Mucosa of rectum (tissue), 2 donors: ENCODE measurements around the gene DNAJC1.
"Not testable (repeated sequence)": the region's sequence is repeated elsewhere in the genome, so short reads cannot be mapped to it uniquely, and the experiment has no call there.

Experiments
- H3K27ac ChIP-seq, 2 donors: one replicate each; pipeline ENCODE4 v1.7.0; 2013; ENCODE audit warnings: inconsistent platforms in 2 of 2, low read depth in 2 of 2, low read length in 2 of 2
- H3K27me3 ChIP-seq, 2 donors: one replicate each; pipeline ENCODE4 v1.7.0; 2013; ENCODE audit warnings: low read length in 2 of 2; ENCODE audit not compliant: control insufficient read depth in 2 of 2, insufficient read depth in 2 of 2
- H3K36me3 ChIP-seq, 2 donors: one replicate each; pipeline ENCODE4 v1.7.0; 2013; ENCODE audit warnings: low read length in 2 of 2; ENCODE audit not compliant: control insufficient read depth in 2 of 2, insufficient read depth in 2 of 2
- H3K4me1 ChIP-seq, 2 donors: one replicate each; pipeline ENCODE4 v1.7.0; 2013; ENCODE audit warnings: low read length in 2 of 2, mild to moderate bottlenecking in 1 of 2; ENCODE audit not compliant: control insufficient read depth in 2 of 2, insufficient read depth in 2 of 2
- H3K4me3 ChIP-seq, 2 donors: one replicate each; pipeline ENCODE4 v1.7.0; 2013; ENCODE audit warnings: low read length in 2 of 2
- H3K9ac ChIP-seq, 2 donors: one replicate each; pipeline ENCODE4 v1.7.0; 2013; ENCODE audit warnings: low read length in 2 of 2, low read depth in 1 of 2, mild to moderate bottlenecking in 1 of 2
- H3K9me3 ChIP-seq, 2 donors: one replicate each; pipeline ENCODE4 v1.7.0; 2013; ENCODE audit warnings: low read length in 2 of 2; ENCODE audit not compliant: control insufficient read depth in 2 of 2
- donor health status: healthy.
- donor health status: Normal muscosa, but diverticular disease.

DNAJC1 gene

GRCh38 chr10:21837487-21837886 is 166.0 kb downstream of the DNAJC1 start:
- not testable (repeated sequence) for H3K9ac ChIP-seq, H3K9me3 ChIP-seq, H3K27ac ChIP-seq, H3K27me3 ChIP-seq, H3K4me3 ChIP-seq, H3K36me3 ChIP-seq, H3K4me1 ChIP-seq

DNA sequence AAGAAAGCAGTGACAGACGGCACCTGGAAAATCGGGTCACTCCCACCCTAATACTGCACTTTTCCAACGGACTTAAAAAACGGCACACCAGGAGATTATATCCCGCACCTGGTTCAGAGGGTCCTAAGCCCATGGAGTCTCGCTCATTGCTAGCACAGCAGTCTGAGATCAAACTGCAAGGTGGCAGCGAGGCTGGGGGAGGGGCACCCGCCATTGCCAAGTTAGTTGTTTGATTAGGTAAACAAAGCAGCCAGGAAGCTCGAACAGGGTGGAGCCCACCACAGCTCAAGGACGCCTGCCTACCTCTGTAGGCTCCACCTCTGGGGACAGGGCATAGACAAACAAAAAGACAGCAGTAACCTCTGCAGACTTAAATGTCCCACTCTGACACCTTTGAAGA is 169.0 kb downstream of the DNAJC1 start:
- not testable (repeated sequence) for H3K27me3 ChIP-seq, H3K36me3 ChIP-seq, H3K4me1 ChIP-seq, H3K9ac ChIP-seq, H3K4me3 ChIP-seq, H3K27ac ChIP-seq
- H3K9me3 ChIP-seq, result peaks cover 4 to 11% of the 10 kb centered on the region in 2 donors

- H3K36me3 ChIP-seq, result no peaks in the 10 kb centered on the region
- H3K4me3 ChIP-seq, result no peak overlapping the region
- no peak overlapping the region for H3K27ac ChIP-seq
- H3K4me1 ChIP-seq, result no peaks in the 10 kb centered on the region
- H3K9ac ChIP-seq, result no peak overlapping the region
- H3K27me3 ChIP-seq, result no peaks in the 10 kb centered on the region
- H3K9me3 ChIP-seq, result peaks cover 8 to 17% of the 10 kb centered on the region in 2 donors
These were observed 170.8 kb downstream of the DNAJC1 start for GRCh38 chr10:21832821-21833130.

DNA sequence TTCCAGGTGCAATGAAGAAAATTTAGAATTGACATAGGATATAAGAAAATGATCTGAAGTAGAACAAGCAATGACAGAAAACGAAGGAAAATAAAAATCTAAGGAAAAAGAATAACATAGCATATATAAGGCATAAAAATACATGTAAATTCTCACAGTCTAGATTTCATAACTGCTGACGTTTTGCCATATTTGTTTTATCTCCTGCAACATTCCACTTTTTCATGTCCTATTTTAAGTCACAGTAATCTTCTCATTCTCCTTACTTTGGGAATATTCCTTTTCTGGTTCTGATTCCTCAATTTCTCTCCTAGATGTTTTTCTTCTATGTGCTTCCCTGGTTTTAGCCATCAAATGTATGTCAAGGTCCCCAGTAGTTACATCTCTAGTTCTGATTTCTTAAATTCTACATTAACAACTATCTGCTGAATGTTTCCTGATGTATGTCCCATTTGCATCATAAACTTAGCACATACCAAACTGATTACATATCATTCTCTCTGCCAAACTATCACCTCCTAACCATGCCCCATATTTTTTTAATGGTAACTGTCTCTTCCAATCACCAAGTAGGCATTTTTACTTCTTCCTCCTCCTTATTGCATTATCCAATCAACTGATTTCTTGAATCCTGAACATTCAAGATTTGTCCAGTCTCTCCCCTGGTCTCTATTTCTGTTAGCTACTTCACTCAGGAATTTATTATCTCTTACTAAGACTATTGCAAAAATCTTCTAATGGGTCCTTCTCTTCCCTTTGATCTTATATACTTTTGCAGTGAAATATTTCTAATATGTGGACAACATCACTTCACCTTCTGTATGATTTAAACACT is 171.3 kb downstream of the DNAJC1 start:
- H3K27ac ChIP-seq, result no peak overlapping the region
- no peak overlapping the region for H3K4me3 ChIP-seq
- no peaks in the 10 kb centered on the region for H3K36me3 ChIP-seq
- no peaks in the 10 kb centered on the region for H3K4me1 ChIP-seq
- peaks cover 12 to 21% of the 10 kb centered on the region in 2 donors for H3K9me3 ChIP-seq
- no peak overlapping the region for H3K9ac ChIP-seq
- H3K27me3 ChIP-seq, result no peaks in the 10 kb centered on the region

DNA sequence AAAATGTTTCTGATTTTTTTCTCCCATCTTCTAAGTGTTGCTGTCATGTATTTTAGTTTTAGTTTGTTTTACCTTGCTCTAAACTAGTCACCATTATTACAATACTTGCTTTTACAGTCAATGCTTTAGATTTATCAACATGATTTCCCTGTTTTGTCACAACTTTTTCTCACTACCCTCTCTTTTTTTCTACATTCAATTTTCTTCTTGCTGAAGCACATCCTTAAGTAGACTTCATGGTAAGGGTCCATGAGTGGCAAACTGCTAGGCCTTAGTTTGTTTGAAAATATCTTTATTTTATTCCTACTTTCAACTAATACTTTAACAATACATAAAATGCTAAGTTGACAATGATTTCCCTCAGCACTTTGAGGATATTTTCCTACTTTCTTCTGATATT is 173.5 kb downstream of the DNAJC1 start:
- no peak overlapping the region for H3K27ac ChIP-seq
- H3K4me3 ChIP-seq, result no peak overlapping the region
- H3K9me3 ChIP-seq, result peaks cover 16 to 33% of the 10 kb centered on the region in 2 donors
- H3K4me1 ChIP-seq, result no peaks in the 10 kb centered on the region
- H3K27me3 ChIP-seq, result no peaks in the 10 kb centered on the region
- no peaks in the 10 kb centered on the region for H3K36me3 ChIP-seq
- H3K9ac ChIP-seq, result no peak overlapping the region

- no peak overlapping the region for H3K4me3 ChIP-seq
- no peak overlapping the region for H3K9ac ChIP-seq
- no peaks in the 10 kb centered on the region for H3K36me3 ChIP-seq
- H3K27ac ChIP-seq, result no peak overlapping the region
- H3K4me1 ChIP-seq, result no peaks in the 10 kb centered on the region
- H3K27me3 ChIP-seq, result no peaks in the 10 kb centered on the region
- peaks cover 15 to 33% of the 10 kb centered on the region in 2 donors for H3K9me3 ChIP-seq
These were observed 176.2 kb downstream of the DNAJC1 start for GRCh38 chr10:21827308-21827707.

DNA sequence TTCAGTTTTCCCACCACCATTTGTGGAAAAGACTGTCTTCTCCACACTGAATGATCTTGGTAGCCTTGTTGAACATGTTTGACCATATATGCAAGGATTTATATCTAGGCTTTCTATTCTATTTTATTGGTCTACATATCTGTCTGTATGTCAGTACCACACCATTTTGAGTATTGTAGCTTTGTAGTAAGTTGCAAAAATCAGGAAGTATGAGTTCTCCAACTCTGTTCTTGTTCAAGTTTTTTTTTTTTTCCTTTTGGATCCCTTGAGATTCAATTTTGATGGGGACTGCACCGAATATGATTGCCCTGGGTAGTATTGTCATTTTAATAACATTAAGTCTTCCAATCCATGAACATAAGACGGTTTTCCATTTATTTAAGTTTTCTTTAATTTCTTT is 176.8 kb downstream of the DNAJC1 start:
- H3K36me3 ChIP-seq, result no peaks in the 10 kb centered on the region
- no peaks in the 10 kb centered on the region for H3K4me1 ChIP-seq
- H3K27me3 ChIP-seq, result no peaks in the 10 kb centered on the region
- H3K9ac ChIP-seq, result no peak overlapping the region
- peaks cover 15 to 33% of the 10 kb centered on the region in 2 donors for H3K9me3 ChIP-seq
- no peak overlapping the region for H3K4me3 ChIP-seq
- no peak overlapping the region for H3K27ac ChIP-seq

GRCh38 chr10:21825345-21825744 is 178.2 kb downstream of the DNAJC1 start:
- H3K27me3 ChIP-seq, result no peaks in the 10 kb centered on the region
- H3K36me3 ChIP-seq, result no peaks in the 10 kb centered on the region
- H3K4me3 ChIP-seq, result no peak overlapping the region
- H3K27ac ChIP-seq, result no peak overlapping the region
- H3K9ac ChIP-seq, result no peak overlapping the region
- peaks cover 15 to 30% of the 10 kb centered on the region in 2 donors for H3K9me3 ChIP-seq
- H3K4me1 ChIP-seq, result no peaks in the 10 kb centered on the region

DNA sequence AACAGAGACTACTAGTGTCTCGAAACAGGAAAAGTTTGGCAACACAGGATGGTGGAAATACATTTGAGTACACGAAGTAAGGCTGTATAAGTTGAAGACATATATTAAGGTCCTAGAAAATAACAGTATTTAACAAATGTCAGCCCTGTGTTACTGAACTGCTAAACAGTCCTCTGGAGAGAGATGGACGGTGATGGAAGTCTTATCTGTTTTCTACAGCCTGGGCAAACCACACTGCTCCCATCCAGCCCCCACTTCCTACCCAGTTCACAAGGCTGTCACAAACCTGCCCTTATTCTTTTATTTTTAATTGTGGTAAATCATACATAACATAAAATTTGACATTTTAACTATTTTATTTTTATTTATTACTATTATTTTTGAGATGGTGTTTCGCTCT is 179.1 kb downstream of the DNAJC1 start:
- no peaks in the 10 kb centered on the region for H3K27me3 ChIP-seq
- H3K4me3 ChIP-seq, result no peak overlapping the region
- no peaks in the 10 kb centered on the region for H3K4me1 ChIP-seq
- H3K9me3 ChIP-seq, result peaks cover 15 to 23% of the 10 kb centered on the region in 2 donors
- H3K9ac ChIP-seq, result no peak overlapping the region
- no peak overlapping the region for H3K27ac ChIP-seq
- H3K36me3 ChIP-seq, result no peaks in the 10 kb centered on the region

DNA sequence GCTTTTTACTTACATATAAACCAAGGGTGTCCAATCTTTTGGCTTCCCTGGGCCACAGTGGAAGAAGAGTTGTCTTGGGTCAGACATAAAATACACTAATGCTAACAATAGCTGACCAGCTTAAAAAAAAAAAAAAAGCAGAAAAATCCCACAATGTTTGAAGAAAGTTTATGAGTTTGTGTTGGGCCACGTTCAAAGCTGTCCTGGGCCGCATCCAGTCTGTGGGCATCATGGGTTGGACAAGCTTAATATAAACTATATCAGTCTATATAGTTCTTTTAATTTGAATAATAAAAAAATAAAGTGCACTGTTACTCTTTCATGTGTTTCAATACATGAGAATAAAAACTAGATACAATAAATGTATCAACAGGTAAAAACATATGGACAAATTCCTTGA is 179.9 kb downstream of the DNAJC1 start:
- H3K9me3 ChIP-seq, result peaks cover 15 to 23% of the 10 kb centered on the region in 2 donors

More for the DNA sequence above, 179.9 kb downstream of the DNAJC1 start:
- Histone ChIP-seq H3K4me3 (no peak overlapping the region), H3K27me3 (no peaks in the 10 kb centered on the region), H3K27ac (no peak overlapping the region), H3K36me3 (no peaks in the 10 kb centered on the region), H3K9ac (no peak overlapping the region), H3K4me1 (no peaks in the 10 kb centered on the region)
